GM18907 (cell line): ENCODE data around the gene ARID1A.
A peak's percentile ranks its signal among the peaks of the same experiment; 100 is the strongest.
"Not testable (repeated sequence)": the region's sequence is repeated elsewhere in the genome, so short reads cannot be mapped to it uniquely, and the experiment has no call there.

Experiments used
- ATAC-seq: cut with Tn5 transposase; IDR thresholded peaks from one replicate; pipeline ENCODE4 v1.9.1; 2021; ENCODE audit warnings: mild to moderate bottlenecking, moderate library complexity; ENCODE audit not compliant: unreplicated experiment

The ARID1A gene

GRCh38 chr1:26697978-26698849 is 2.4 kb downstream of the ARID1A start:
- peak; percentile 26 for ATAC-seq

GRCh38 chr1:26700711-26701110 is 4.9 kb downstream of the ARID1A start:
- ATAC-seq: no peak

- no peak for ATAC-seq
Measured at GRCh38 chr1:26701266-26701994, 5.6 kb downstream of the ARID1A start.

GRCh38 chr1:26701995-26702679 is 6.3 kb downstream of the ARID1A start:
- ATAC-seq: no peak

GRCh38 chr1:26702680-26703038 is 6.8 kb downstream of the ARID1A start:
- no peak for ATAC-seq

GRCh38 chr1:26703478-26703877 is 7.7 kb downstream of the ARID1A start:
- ATAC-seq: no peak

- ATAC-seq: no peak
Measured at GRCh38 chr1:26704629-26705028, 8.8 kb downstream of the ARID1A start.

- ATAC-seq: not testable (repeated sequence)
Measured at GRCh38 chr1:26705227-26705626, 9.4 kb downstream of the ARID1A start.

- no peak for ATAC-seq
Measured at GRCh38 chr1:26705788-26706311, 10.0 kb downstream of the ARID1A start.

- no peak for ATAC-seq
Measured at GRCh38 chr1:26706315-26706714, 10.5 kb downstream of the ARID1A start.

GRCh38 chr1:26710811-26711210 is 15.0 kb downstream of the ARID1A start:
- ATAC-seq: no peak

GRCh38 chr1:26711777-26712176 is 16.0 kb downstream of the ARID1A start:
- ATAC-seq: no peak

GRCh38 chr1:26717017-26717491 is 21.2 kb downstream of the ARID1A start:
- no peak for ATAC-seq

- ATAC-seq: no peak
Measured at GRCh38 chr1:26719205-26719604, 23.4 kb downstream of the ARID1A start.

- no peak for ATAC-seq
Measured at GRCh38 chr1:26721669-26722355, 26.0 kb downstream of the ARID1A start.

GRCh38 chr1:26723013-26723991 is 27.5 kb downstream of the ARID1A start:
- ATAC-seq: no peak

- no peak for ATAC-seq
Measured at GRCh38 chr1:26724118-26724517, 28.3 kb downstream of the ARID1A start.

GRCh38 chr1:26724926-26725325 is 29.1 kb downstream of the ARID1A start:
- no peak for ATAC-seq

GRCh38 chr1:26725904-26726303 is 30.1 kb downstream of the ARID1A start:
- ATAC-seq: not testable (repeated sequence)
